ENCODE measurements around the gene LIN28A. TPM values are rescaled to one million over a fixed set of nuclear protein-coding genes. Genes with fewer than 3 reads are reported as not detected.

The LIN28A gene
- total and polyA plus RNA-seq, 2 donors (not counting 1 experiment from before 2014, with no cell fraction given), result not detected

- no peak for DNase-seq
- H3K4me1 Mint-ChIP-seq, result peaks cover 15% of the 10 kb centered on the region
- ATAC-seq (ENCODE audit: low read depth), result no peak
- intact Hi-C loops (cut with micrococcal nuclease), result no loop called here
- H3K4me1 ChIP-seq (ENCODE audit: control insufficient read depth in 2 of 2, insufficient read depth in 2 of 2, low read length in 2 of 2), result peaks cover 17 to 18% of the 10 kb centered on the region in 2 donors
- H3K4me2 ChIP-seq (replicated peaks; ENCODE audit: low read depth, low read length, poor library complexity, severe bottlenecking), result no peak overlapping the region
- no CpG with 5 or more reads among the region's 1 CpG for WGBS (ENCODE audit: insufficient coverage)
- no peak overlapping the region for H3K4me3 Mint-ChIP-seq
- no peak overlapping the region for H3K27ac ChIP-seq (ENCODE audit: low read length in 2 of 2)
- CTCF ChIA-PET, result no interaction called here
- H4K20me1 ChIP-seq (ENCODE audit: control insufficient read depth, insufficient read depth, low read length, poor library complexity, severe bottlenecking), result no peaks in the 10 kb centered on the region
- H3K9me3 Mint-ChIP-seq (ENCODE audit: insufficient read depth), result no peaks in the 10 kb centered on the region
- peaks cover 0 to 57% (median 44%) of the 10 kb centered on the region in 4 experiments for H3K27me3 ChIP-seq (replicated peaks in 1 of 4; ENCODE audit: control extremely low read depth in 1 of 4, control insufficient read depth in 3 of 4, insufficient read depth in 4 of 4, low read length in 3 of 4)
- H3K79me2 ChIP-seq (ENCODE audit: control insufficient read depth, insufficient read depth, low read length), result no peaks in the 10 kb centered on the region
- no peak overlapping the region for H3K4me3 ChIP-seq (ENCODE audit: control extremely low read depth in 1 of 5, extremely low read depth in 1 of 5, insufficient read depth in 1 of 5, low read depth in 2 of 5, low read length in 4 of 5)
- TF ChIP-seq EZH2 (IDR thresholded peaks at IDR 0.05; ENCODE audit: borderline replicate concordance, insufficient read depth, low read depth, low read length, poor library complexity, severe bottlenecking), result no peak
- TF ChIP-seq, protein P1, sequence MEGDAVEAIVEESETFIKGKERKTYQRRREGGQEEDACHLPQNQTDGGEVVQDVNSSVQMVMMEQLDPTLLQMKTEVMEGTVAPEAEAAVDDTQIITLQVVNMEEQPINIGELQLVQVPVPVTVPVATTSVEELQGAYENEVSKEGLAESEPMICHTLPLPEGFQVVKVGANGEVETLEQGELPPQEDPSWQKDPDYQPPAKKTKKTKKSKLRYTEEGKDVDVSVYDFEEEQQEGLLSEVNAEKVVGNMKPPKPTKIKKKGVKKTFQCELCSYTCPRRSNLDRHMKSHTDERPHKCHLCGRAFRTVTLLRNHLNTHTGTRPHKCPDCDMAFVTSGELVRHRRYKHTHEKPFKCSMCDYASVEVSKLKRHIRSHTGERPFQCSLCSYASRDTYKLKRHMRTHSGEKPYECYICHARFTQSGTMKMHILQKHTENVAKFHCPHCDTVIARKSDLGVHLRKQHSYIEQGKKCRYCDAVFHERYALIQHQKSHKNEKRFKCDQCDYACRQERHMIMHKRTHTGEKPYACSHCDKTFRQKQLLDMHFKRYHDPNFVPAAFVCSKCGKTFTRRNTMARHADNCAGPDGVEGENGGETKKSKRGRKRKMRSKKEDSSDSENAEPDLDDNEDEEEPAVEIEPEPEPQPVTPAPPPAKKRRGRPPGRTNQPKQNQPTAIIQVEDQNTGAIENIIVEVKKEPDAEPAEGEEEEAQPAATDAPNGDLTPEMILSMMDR (IDR thresholded peaks at IDR 0.05), result no peak
- H3K9ac ChIP-seq (ENCODE audit: low read length), result no peak overlapping the region
- POLR2A ChIA-PET, result no interaction called here
- peaks cover 0 to 32% (median 0%) of the 10 kb centered on the region in 3 donors for H3K9me3 ChIP-seq (ENCODE audit: control extremely low read depth in 1 of 3, control insufficient read depth in 2 of 3, insufficient read depth in 1 of 3, low read length in 2 of 3)
- H3K27me3 Mint-ChIP-seq, result peaks cover 61% of the 10 kb centered on the region
- no peak overlapping the region for H2AFZ ChIP-seq (ENCODE audit: insufficient read depth, low read depth, low read length, poor library complexity, severe bottlenecking)
- no peaks in the 10 kb centered on the region for H3K36me3 ChIP-seq (replicated peaks in 1 of 2; ENCODE audit: control extremely low read depth in 1 of 2, control insufficient read depth in 1 of 2, extremely low read depth in 1 of 2, insufficient read depth in 2 of 2, low read length in 1 of 2)
- no peak overlapping the region for H3K27ac Mint-ChIP-seq
Observed at GRCh38 chr1:26413031-26413430, 2.4 kb downstream of the LIN28A start.

DNA sequence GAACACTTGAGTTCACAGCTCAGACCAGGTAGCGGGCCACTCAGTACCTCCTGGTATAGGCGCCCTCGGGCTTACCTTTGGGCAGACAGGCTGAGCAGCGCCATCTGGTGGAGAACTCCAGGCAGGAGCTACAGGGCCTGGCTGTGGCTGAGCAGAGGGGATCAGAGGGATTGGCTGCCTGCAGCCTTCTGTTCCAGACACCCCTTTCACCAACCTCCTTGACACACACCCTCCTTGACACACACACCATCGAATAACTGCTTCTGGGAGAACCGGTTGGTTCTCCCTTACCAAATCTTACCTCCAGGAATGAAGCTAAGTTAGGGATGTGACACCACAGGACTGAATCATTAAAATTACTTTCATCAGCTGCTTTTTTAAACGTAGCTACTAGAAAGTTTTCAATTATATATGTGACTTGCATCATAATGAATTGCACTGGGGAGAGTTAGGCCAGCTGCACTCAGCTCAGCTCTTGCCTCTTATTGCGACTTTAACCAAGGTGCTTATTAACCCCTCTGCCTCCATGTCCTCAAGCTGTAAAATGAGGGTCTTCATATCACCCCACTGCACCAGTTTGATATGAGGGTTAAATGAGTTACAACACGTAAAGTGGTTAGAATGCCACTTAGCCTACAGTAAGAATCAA is 6.6 kb downstream of the LIN28A start:
- no peak overlapping the region for H3K9ac ChIP-seq (ENCODE audit: low read length)
- H4K20me1 ChIP-seq (ENCODE audit: control insufficient read depth, insufficient read depth, low read length, poor library complexity, severe bottlenecking), result no peaks in the 10 kb centered on the region
- no peak overlapping the region for H3K27ac ChIP-seq (ENCODE audit: low read length in 2 of 2)
- peak; percentile 85 for DNase-seq
- no peak overlapping the region for H2AFZ ChIP-seq (ENCODE audit: insufficient read depth, low read depth, low read length, poor library complexity, severe bottlenecking)
- no peaks in the 10 kb centered on the region for H3K4me1 Mint-ChIP-seq
- intact Hi-C loops (cut with micrococcal nuclease), result loop anchor here (1.0 kb wide), 2 partner anchors 142 to 312 kb away; no protein-coding TSS in a partner anchor
- no peaks in the 10 kb centered on the region for H3K79me2 ChIP-seq (ENCODE audit: control insufficient read depth, insufficient read depth, low read length)
- no peaks in the 10 kb centered on the region for H3K9me3 Mint-ChIP-seq (ENCODE audit: insufficient read depth)
- TF ChIP-seq, protein P1 (IDR thresholded peaks at IDR 0.05), result peak; percentile 90
- TF ChIP-seq EZH2 (IDR thresholded peaks at IDR 0.05; ENCODE audit: borderline replicate concordance, insufficient read depth, low read depth, low read length, poor library complexity, severe bottlenecking), result no peak
- no peak overlapping the region for H3K27ac Mint-ChIP-seq
- H3K9me3 ChIP-seq (ENCODE audit: control extremely low read depth in 1 of 3, control insufficient read depth in 2 of 3, insufficient read depth in 1 of 3, low read length in 2 of 3), result peaks cover 0 to under 1% (median 0%) of the 10 kb centered on the region in 3 donors
- peaks cover 0 to 22% (median 19%) of the 10 kb centered on the region in 4 experiments for H3K27me3 ChIP-seq (replicated peaks in 1 of 4; ENCODE audit: control extremely low read depth in 1 of 4, control insufficient read depth in 3 of 4, insufficient read depth in 4 of 4, low read length in 3 of 4)
- no peaks in the 10 kb centered on the region for H3K36me3 ChIP-seq (replicated peaks in 1 of 2; ENCODE audit: control extremely low read depth in 1 of 2, control insufficient read depth in 1 of 2, extremely low read depth in 1 of 2, insufficient read depth in 2 of 2, low read length in 1 of 2)
- ChIA-PET CTCF (interaction anchor here (0.5 to 3.7 kb wide), 54 partner anchors 8 to 394 kb away, joined by 3 to 35 read pairs (median 4); partner anchors contain the start of genes CEP85, DHDDS, HMGN2 and ZNF593), POLR2A (interaction anchor here (0.7 kb wide), 1 partner anchor 99 kb away, joined by 4 read pairs; the partner anchor contains the start of gene CD52)
- no peaks in the 10 kb centered on the region for H3K4me1 ChIP-seq (ENCODE audit: control insufficient read depth in 2 of 2, insufficient read depth in 2 of 2, low read length in 2 of 2)
- peak; percentile 99 for ATAC-seq (ENCODE audit: low read depth)
- no peak overlapping the region for H3K4me3 ChIP-seq (ENCODE audit: control extremely low read depth in 1 of 5, extremely low read depth in 1 of 5, insufficient read depth in 1 of 5, low read depth in 2 of 5, low read length in 4 of 5)
- 12% methylated on average over 5 of the region's 9 CpGs for WGBS (ENCODE audit: insufficient coverage)
- peaks cover 40% of the 10 kb centered on the region for H3K27me3 Mint-ChIP-seq
- H3K4me2 ChIP-seq (replicated peaks; ENCODE audit: low read depth, low read length, poor library complexity, severe bottlenecking), result no peak overlapping the region
- no peak overlapping the region for H3K4me3 Mint-ChIP-seq

All from B cell (primary cell).